Smooth muscle cell (in vitro differentiated cells): Measurements from ENCODE around the gene ZNF407. TPM values are rescaled to one million over a fixed set of nuclear protein-coding genes. Genes with fewer than 3 reads are reported as not detected.

ENCODE experiments used
- DNase-seq: peaks from one replicate; lab custom pipeline; 2025; ENCODE audit not compliant: unreplicated experiment; lab: John Stamatoyannopoulos, UW
- H2AFZ ChIP-seq: fragments of 200-600 bp; sonication (generic); 2 replicates; pipeline ENCODE4 v1.6.0; 2016; ENCODE audit warnings: antibody characterized with exemption, low read depth, mild to moderate bottlenecking
- H3F3A ChIP-seq: fragments of 200-600 bp; sonication (generic); 2 replicates; pipeline ENCODE4 v1.6.0; 2017; ENCODE audit warnings: antibody characterized with exemption, low read depth
- H3K27ac ChIP-seq: fragments of 200-600 bp; sonication (generic); 2 replicates; pipeline ENCODE4 v1.5.1; 2016; ENCODE audit warnings: low read depth, mild to moderate bottlenecking
- H3K27me3 ChIP-seq: fragments of 200-600 bp; sonication (generic); 2 replicates; pipeline ENCODE4 v1.6.1; 2016; ENCODE audit warnings: low read depth, mild to moderate bottlenecking
- H3K36me3 ChIP-seq: fragments of 200-600 bp; sonication (generic); 2 replicates; pipeline ENCODE4 v1.5.1; 2016; ENCODE audit warnings: low read depth
- H3K4me1 ChIP-seq: fragments of 200-600 bp; sonication (generic); 2 replicates; pipeline ENCODE4 v1.5.1; 2016; ENCODE audit warnings: low read depth
- H3K4me2 ChIP-seq: fragments of 200-600 bp; sonication (generic); 2 replicates; pipeline ENCODE4 v1.6.0; 2016; ENCODE audit warnings: mild to moderate bottlenecking
- H3K4me3 ChIP-seq: fragments of 200-600 bp; sonication (generic); 2 replicates; pipeline ENCODE4 v1.5.1; 2016; ENCODE audit warnings: mild to moderate bottlenecking
- H3K79me2 ChIP-seq: fragments of 200-600 bp; sonication (generic); 2 replicates; pipeline ENCODE4 v1.6.0; 2016; ENCODE audit warnings: low read depth, mild to moderate bottlenecking
- H3K9ac ChIP-seq: fragments of 200-600 bp; sonication (generic); 2 replicates; pipeline ENCODE4 v1.6.0; 2016; ENCODE audit warnings: low read depth
- H3K9me3 ChIP-seq: fragments of 200-600 bp; sonication (generic); replicated peaks from 2 replicates; pipeline ENCODE4 v1.5.1; 2016; ENCODE audit warnings: low read depth
- H4K20me1 ChIP-seq: fragments of 200-600 bp; sonication (generic); 2 replicates; pipeline ENCODE4 v1.6.0; 2016; ENCODE audit warnings: low read depth
- CTCF ChIP-seq: fragments of 200-600 bp; sonication (generic); IDR thresholded peaks from 2 replicates; pipeline ENCODE4 v1.5.1; 2017; ENCODE audit warnings: borderline replicate concordance, mild to moderate bottlenecking, antibody characterized with exemption; ENCODE audit not compliant: insufficient read depth, poor library complexity, severe bottlenecking
- WGBS: methylation state at CpG from one replicate; pipeline ENCODE4 v1.1.7; 2016; ENCODE audit warnings: low lambda C conversion rate; 5-methylcytosine and 5-hydroxymethylcytosine counted together
- polyA plus RNA-seq: library from polyadenylated mRNA; unstranded; fragments of >200 nt; fragmentation: Nextera tagmentation; extraction: Ambion mirVana; gene quantifications from 2 replicates; pipeline ENCODE4 v1.2.1, GENCODE V29; 2016
- total RNA-seq: library from RNA; depleted of rRNA; stranded (reverse); fragments of >200 nt; gene quantifications from 2 replicates; pipeline ENCODE4 v1.2.3, GENCODE V29; 2014

ZNF407 gene
- total and polyA plus RNA-seq, 2 experiments from 2014 or later = 4.5 to 11.5 TPM

GRCh38 chr18:75051757-75052156 lies 454.1 kb downstream of the ZNF407 start:
- H3F3A ChIP-seq = no peaks in the 10 kb centered on the region
- H4K20me1 ChIP-seq = no peaks in the 10 kb centered on the region
- H3K4me3 ChIP-seq = no peak overlapping the region
- no peaks in the 10 kb centered on the region for H3K4me1 ChIP-seq
- WGBS = 95% methylated on average over 9 of the region's 9 CpGs
- H2AFZ ChIP-seq = no peak overlapping the region
- no peaks in the 10 kb centered on the region for H3K9me3 ChIP-seq
- H3K36me3 ChIP-seq = no peaks in the 10 kb centered on the region
- H3K27ac ChIP-seq = no peak overlapping the region
- TF ChIP-seq CTCF = no peak
- H3K9ac ChIP-seq = no peak overlapping the region
- no peak for DNase-seq
- H3K4me2 ChIP-seq = no peak overlapping the region
- no peaks in the 10 kb centered on the region for H3K27me3 ChIP-seq
- no peaks in the 10 kb centered on the region for H3K79me2 ChIP-seq

GRCh38 chr18:75052475-75052874 lies 454.8 kb downstream of the ZNF407 start:
- H3K79me2 ChIP-seq = no peaks in the 10 kb centered on the region
- no peaks in the 10 kb centered on the region for H4K20me1 ChIP-seq
- H3K27me3 ChIP-seq = no peaks in the 10 kb centered on the region
- H2AFZ ChIP-seq = no peak overlapping the region
- DNase-seq = no peak
- H3K9ac ChIP-seq = no peak overlapping the region
- no peak overlapping the region for H3K4me2 ChIP-seq
- H3K4me1 ChIP-seq = no peaks in the 10 kb centered on the region
- no peaks in the 10 kb centered on the region for H3K9me3 ChIP-seq
- H3K36me3 ChIP-seq = no peaks in the 10 kb centered on the region
- no peaks in the 10 kb centered on the region for H3F3A ChIP-seq
- 97% methylated on average over 13 of the region's 13 CpGs for WGBS
- TF ChIP-seq CTCF = no peak
- H3K27ac ChIP-seq = no peak overlapping the region
- H3K4me3 ChIP-seq = no peak overlapping the region

GRCh38 chr18:75053028-75053629 lies 455.5 kb downstream of the ZNF407 start:
- no peaks in the 10 kb centered on the region for H3K4me1 ChIP-seq
- H3K9ac ChIP-seq = no peak overlapping the region
- H3K9me3 ChIP-seq = no peaks in the 10 kb centered on the region
- H4K20me1 ChIP-seq = no peaks in the 10 kb centered on the region
- no peak for DNase-seq
- no peaks in the 10 kb centered on the region for H3K27me3 ChIP-seq
- no peak overlapping the region for H2AFZ ChIP-seq
- H3K4me2 ChIP-seq = no peak overlapping the region
- H3K79me2 ChIP-seq = no peaks in the 10 kb centered on the region
- H3F3A ChIP-seq = no peaks in the 10 kb centered on the region
- TF ChIP-seq CTCF = no peak
- H3K27ac ChIP-seq = no peak overlapping the region
- 95% methylated on average over 9 of the region's 9 CpGs for WGBS
- no peak overlapping the region for H3K4me3 ChIP-seq
- H3K36me3 ChIP-seq = no peaks in the 10 kb centered on the region

- Histone ChIP-seq H4K20me1 (no peaks in the 10 kb centered on the region), H2AFZ (no peak overlapping the region), H3K79me2 (no peaks in the 10 kb centered on the region), H3K27ac (no peak overlapping the region), H3K36me3 (no peaks in the 10 kb centered on the region), H3K9ac (no peak overlapping the region), H3K27me3 (no peaks in the 10 kb centered on the region), H3K9me3 (no peaks in the 10 kb centered on the region), H3K4me1 (no peaks in the 10 kb centered on the region), H3F3A (no peaks in the 10 kb centered on the region), H3K4me2 (no peak overlapping the region), H3K4me3 (no peak overlapping the region)
- TF ChIP-seq CTCF = no peak
- WGBS = 90% methylated on average over 7 of the region's 7 CpGs
- DNase-seq = no peak
These were observed 456.4 kb downstream of the ZNF407 start for GRCh38 chr18:75054046-75054445.
